ENCODE data around the gene DST.

DNA sequence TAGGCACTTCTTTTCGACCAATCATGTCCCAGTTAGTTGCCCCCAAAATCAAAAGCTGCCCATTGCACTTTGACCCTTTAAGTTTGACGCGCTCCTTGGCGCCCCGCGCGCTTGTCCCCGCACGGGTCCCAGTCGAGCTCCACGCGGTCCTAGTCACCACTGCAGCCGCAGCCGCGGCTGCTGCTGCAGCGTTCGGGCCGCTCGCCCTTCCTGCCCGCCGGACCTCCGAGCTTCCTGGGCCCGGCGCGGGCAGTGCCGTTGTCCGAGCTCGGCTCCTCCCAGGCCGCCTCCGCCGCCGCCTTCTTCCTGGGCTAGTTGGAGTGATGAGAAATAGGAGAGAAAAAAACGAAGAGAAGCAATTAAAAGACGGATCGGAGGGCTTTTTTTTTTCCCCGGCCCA, 209.6 kb downstream of the DST start:
- no peak for TF ChIP-seq TP53 (CRISPR knock-in tag; IDR thresholded peaks at IDR 0.05)
- TF ChIP-seq CTCF (IDR thresholded peaks at IDR 0.05): no peak
- TF ChIP-seq ZBTB43 (CRISPR knock-in tag; IDR thresholded peaks at IDR 0.05): no peak
- TF ChIP-seq NFYB (CRISPR knock-in tag; conservative IDR thresholded peaks at IDR 0.05; ENCODE audit: low read depth): no peak
- no peak for TF ChIP-seq TEAD4 (CRISPR knock-in tag; IDR thresholded peaks at IDR 0.05)
- TF ChIP-seq ELF4 (CRISPR knock-in tag; IDR thresholded peaks at IDR 0.05; ENCODE audit: low read depth): no peak
- no peak for TF ChIP-seq ZNF263 (CRISPR knock-in tag; IDR thresholded peaks at IDR 0.05; ENCODE audit: low read depth)
- TF ChIP-seq CREM (CRISPR knock-in tag; IDR thresholded peaks at IDR 0.05): no peak
- no peak for TF ChIP-seq KAT7 (CRISPR knock-in tag; IDR thresholded peaks at IDR 0.05; ENCODE audit: borderline replicate concordance)
- no peak for TF ChIP-seq NR3C1 (CRISPR knock-in tag; conservative IDR thresholded peaks at IDR 0.05; ENCODE audit: low read depth)
- no peak for TF ChIP-seq NFATC4 (CRISPR knock-in tag; IDR thresholded peaks at IDR 0.05)
- TF ChIP-seq FOXJ3 (CRISPR knock-in tag; IDR thresholded peaks at IDR 0.05; ENCODE audit: borderline replicate concordance): no peak

Data from WTC11 (cell line).